ENCODE measurements around the gene CBFA2T3. TPM values are rescaled to one million over a fixed set of nuclear protein-coding genes. Genes with fewer than 3 reads are reported as not detected.

The CBFA2T3 gene
- total RNA-seq, 1 experiment from 2014 or later = 13.7 TPM

- ATAC-seq = no peak
- TF ChIP-seq POLR2AphosphoS5 (IDR thresholded peaks at IDR 0.05; ENCODE audit: low read depth, low read length) = no peak
- no peak for TF ChIP-seq REST (IDR thresholded peaks at IDR 0.05; ENCODE audit: insufficient read depth in 1 of 2, low read depth in 2 of 2, low read length in 1 of 2)
- TF ChIP-seq TCF7L2 (IDR thresholded peaks at IDR 0.05; ENCODE audit: low read depth, low read length) = no peak
- no peak for TF ChIP-seq CTCF (IDR thresholded peaks at IDR 0.05)
- no peak for TF ChIP-seq SIN3A (IDR thresholded peaks at IDR 0.05; ENCODE audit: borderline replicate concordance, insufficient read depth, low read depth, low read length)
- Histone ChIP-seq H3K4me1 (ENCODE audit: control insufficient read depth, insufficient read depth, low read length) (no peaks in the 10 kb centered on the region), H3K27ac (ENCODE audit: low read length) (no peak overlapping the region), H3K27me3 (ENCODE audit: control insufficient read depth, insufficient read depth, low read length) (no peaks in the 10 kb centered on the region), H3K4me3 (ENCODE audit: low read depth in 2 of 2, low read length in 2 of 2) (no peak overlapping the region), H3K36me3 (ENCODE audit: control insufficient read depth, insufficient read depth, low read length) (no peaks in the 10 kb centered on the region), H3K9me3 (ENCODE audit: control insufficient read depth, insufficient read depth, low read depth, low read length) (no peaks in the 10 kb centered on the region)
- POLR2A ChIA-PET = interaction anchor here (0.6 kb wide), 1 partner anchor 24 kb away, joined by 11 read pairs; no protein-coding TSS in a partner anchor
- in situ Hi-C loops (cut with HindIII; ENCODE audit: low pct_unique_long_range_greater_than_20kb, low sequenced_read_pairs) (no loop called here), intact Hi-C loops (cut with micrococcal nuclease; ENCODE audit: unreplicated experiment) (no loop called here)
- no peak for DNase-seq (ENCODE audit: low read depth, low spot score)
- no TSS peak for BruUV-seq (replicated peaks)
- CTCF ChIA-PET = interaction anchor here (0.6 kb wide), 2 partner anchors 24 to 92 kb away, joined by 3 to 5 read pairs; no protein-coding TSS in a partner anchor
Observed at GRCh38 chr16:88977812-88978607, 1.0 kb upstream of the CBFA2T3 start.

- in situ Hi-C loops (cut with HindIII; ENCODE audit: low pct_unique_long_range_greater_than_20kb, low sequenced_read_pairs) = no loop called here
- no peak for DNase-seq (ENCODE audit: low read depth, low spot score)
- intact Hi-C loops (cut with micrococcal nuclease; ENCODE audit: unreplicated experiment) = no loop called here
Observed at GRCh38 chr16:88976366-88977017, 515 bp downstream of the CBFA2T3 start.

More at GRCh38 chr16:88976366-88977017, 515 bp downstream of the CBFA2T3 start:
- TF ChIP-seq POLR2AphosphoS5 (IDR thresholded peaks at IDR 0.05; ENCODE audit: low read depth, low read length) = no peak
- no peak for TF ChIP-seq REST (IDR thresholded peaks at IDR 0.05; ENCODE audit: insufficient read depth in 1 of 2, low read depth in 2 of 2, low read length in 1 of 2)
- TF ChIP-seq CTCF (IDR thresholded peaks at IDR 0.05) = no peak
- TF ChIP-seq TCF7L2 (IDR thresholded peaks at IDR 0.05; ENCODE audit: low read depth, low read length) = no peak
- no peak for TF ChIP-seq SIN3A (IDR thresholded peaks at IDR 0.05; ENCODE audit: borderline replicate concordance, insufficient read depth, low read depth, low read length)
- no peaks in the 10 kb centered on the region for H3K36me3 ChIP-seq (ENCODE audit: control insufficient read depth, insufficient read depth, low read length)
- no peak overlapping the region for H3K27ac ChIP-seq (ENCODE audit: low read length)
- no peaks in the 10 kb centered on the region for H3K27me3 ChIP-seq (ENCODE audit: control insufficient read depth, insufficient read depth, low read length)
- POLR2A ChIA-PET = no interaction called here
- H3K4me3 ChIP-seq (ENCODE audit: low read depth in 2 of 2, low read length in 2 of 2) = no peak overlapping the region
- no peaks in the 10 kb centered on the region for H3K9me3 ChIP-seq (ENCODE audit: control insufficient read depth, insufficient read depth, low read depth, low read length)
- H3K4me1 ChIP-seq (ENCODE audit: control insufficient read depth, insufficient read depth, low read length) = no peaks in the 10 kb centered on the region
- no TSS peak for BruUV-seq (replicated peaks)
- CTCF ChIA-PET = no interaction called here
- no peak for ATAC-seq
